MG63 (cell line): ENCODE measurements around the gene CHFR. TPM values are rescaled to one million over a fixed set of nuclear protein-coding genes. Genes with fewer than 3 reads are reported as not detected.
"Not testable (repeated sequence)": the region's sequence is repeated elsewhere in the genome, so short reads cannot be mapped to it uniquely, and the experiment has no call there.

Experiments used
- DNase-seq: peaks from one replicate; pipeline ENCODE4 v3.0.0-alpha.2; 2020
- H3K27me3 ChIP-seq: fragments of 250-450 bp; sonication (Bioruptor Pico); 2 replicates; pipeline ENCODE4 v1.5.1; 2020; ENCODE audit warnings: mild to moderate bottlenecking, moderate library complexity
- H3K36me3 ChIP-seq: fragments of 250-450 bp; sonication (Bioruptor Pico); 2 replicates; pipeline ENCODE4 v1.5.1; 2020; ENCODE audit warnings: mild to moderate bottlenecking, moderate library complexity
- H3K4me3 ChIP-seq: fragments of 250-450 bp; sonication (Bioruptor Pico); 2 replicates; pipeline ENCODE4 v1.5.1; 2020; ENCODE audit warnings: mild to moderate bottlenecking, moderate library complexity
- H3K9me3 ChIP-seq: fragments of 250-450 bp; sonication (Bioruptor Pico); 2 replicates; pipeline ENCODE4 v1.5.1; 2020; ENCODE audit warnings: mild to moderate bottlenecking, moderate library complexity
- total RNA-seq: library from RNA; depleted of rRNA; stranded (reverse); fragments of >200 nt; shearing (Covaris generic); gene quantifications from 2 replicates; pipeline ENCODE4 v1.2.3, GENCODE V29; 2014; ENCODE audit warnings: low replicate concordance

The CHFR gene
- total RNA-seq, 1 experiment from 2014 or later, result 12.6 TPM

- Histone ChIP-seq H3K4me3 (peak overlapping the region; percentile 65; the same call in 1 of the 2 replicates), H3K27me3 (no peaks in the 10 kb centered on the region), H3K36me3 (no peaks in the 10 kb centered on the region; the same call in 1 of the 2 replicates), H3K9me3 (peaks cover 22% of the 10 kb centered on the region)
- DNase-seq, result no peak
Measured at GRCh38 chr12:132888852-132889251, 1.4 kb upstream of the CHFR start.

- H3K4me3 ChIP-seq, result peak overlapping the region; percentile 65
- H3K36me3 ChIP-seq, result no peaks in the 10 kb centered on the region; the same call in 1 of the 2 replicates
- peak; percentile 17 for DNase-seq
- no peaks in the 10 kb centered on the region for H3K27me3 ChIP-seq
- H3K9me3 ChIP-seq, result peaks cover 22% of the 10 kb centered on the region
Measured at GRCh38 chr12:132886529-132887477, 602 bp downstream of the CHFR start.

- Histone ChIP-seq H3K36me3 (peaks cover 8% of the 10 kb centered on the region; the same call in 1 of the 2 replicates), H3K9me3 (peaks cover 10% of the 10 kb centered on the region), H3K27me3 (no peaks in the 10 kb centered on the region), H3K4me3 (no peak overlapping the region)
- no peak for DNase-seq
Measured at GRCh38 chr12:132881818-132882217, 5.6 kb downstream of the CHFR start.

- H3K27me3 ChIP-seq, H3K4me3 ChIP-seq, DNase-seq, H3K9me3 ChIP-seq: not testable (repeated sequence)
- peaks cover 22% of the 10 kb centered on the region for H3K36me3 ChIP-seq
Measured at GRCh38 chr12:132874620-132875019, 12.8 kb downstream of the CHFR start.

- H3K4me3 ChIP-seq, result no peak overlapping the region
- H3K36me3 ChIP-seq, result peaks cover 22% of the 10 kb centered on the region
- no peaks in the 10 kb centered on the region for H3K9me3 ChIP-seq
- H3K27me3 ChIP-seq, result no peaks in the 10 kb centered on the region
- no peak for DNase-seq
Measured at GRCh38 chr12:132874175-132874574, 13.2 kb downstream of the CHFR start.

- no peak for DNase-seq
- Histone ChIP-seq H3K27me3 (no peaks in the 10 kb centered on the region), H3K36me3 (peaks cover 22% of the 10 kb centered on the region), H3K4me3 (no peak overlapping the region), H3K9me3 (no peaks in the 10 kb centered on the region)
Measured at GRCh38 chr12:132873724-132874123, 13.7 kb downstream of the CHFR start.

GRCh38 chr12:132872975-132873421 is 14.4 kb downstream of the CHFR start:
- no peaks in the 10 kb centered on the region for H3K9me3 ChIP-seq
- no peaks in the 10 kb centered on the region for H3K27me3 ChIP-seq
- DNase-seq, result no peak
- peaks cover 21% of the 10 kb centered on the region for H3K36me3 ChIP-seq
- H3K4me3 ChIP-seq, result no peak overlapping the region

- Histone ChIP-seq H3K27me3 (no peaks in the 10 kb centered on the region), H3K36me3 (peaks cover 18% of the 10 kb centered on the region), H3K4me3 (no peak overlapping the region), H3K9me3 (peaks cover 1% of the 10 kb centered on the region; the same call in 1 of the 2 replicates)
- no peak for DNase-seq
Measured at GRCh38 chr12:132872073-132872855, 15.1 kb downstream of the CHFR start.

GRCh38 chr12:132869551-132869950 is 17.9 kb downstream of the CHFR start:
- DNase-seq, result no peak
- H3K4me3 ChIP-seq, result no peak overlapping the region
- H3K36me3 ChIP-seq, result peaks cover 7% of the 10 kb centered on the region; the same call in 1 of the 2 replicates
- no peaks in the 10 kb centered on the region for H3K27me3 ChIP-seq
- peaks cover 3% of the 10 kb centered on the region; the same call in 1 of the 2 replicates for H3K9me3 ChIP-seq

- no peak for DNase-seq
- H3K9me3 ChIP-seq, result peaks cover 3% of the 10 kb centered on the region; the same call in 1 of the 2 replicates
- H3K4me3 ChIP-seq, result no peak overlapping the region
- H3K27me3 ChIP-seq, result no peaks in the 10 kb centered on the region
- H3K36me3 ChIP-seq, result peaks cover 7% of the 10 kb centered on the region; the same call in 1 of the 2 replicates
Measured at GRCh38 chr12:132866251-132866828, 21.1 kb downstream of the CHFR start.

GRCh38 chr12:132861558-132861957 is 25.8 kb downstream of the CHFR start:
- Histone ChIP-seq H3K36me3 (peaks cover 11% of the 10 kb centered on the region), H3K4me3 (no peak overlapping the region), H3K9me3 (no peaks in the 10 kb centered on the region), H3K27me3 (no peaks in the 10 kb centered on the region)
- no peak for DNase-seq

GRCh38 chr12:132858718-132859266 is 28.6 kb downstream of the CHFR start:
- DNase-seq, result no peak
- Histone ChIP-seq H3K27me3 (no peaks in the 10 kb centered on the region), H3K36me3 (peaks cover 10% of the 10 kb centered on the region), H3K4me3 (no peak overlapping the region), H3K9me3 (no peaks in the 10 kb centered on the region)

- H3K27me3 ChIP-seq, H3K4me3 ChIP-seq, DNase-seq, H3K9me3 ChIP-seq: not testable (repeated sequence)
- H3K36me3 ChIP-seq, result peaks cover 10% of the 10 kb centered on the region
Measured at GRCh38 chr12:132857019-132857418, 30.4 kb downstream of the CHFR start.

GRCh38 chr12:132856581-132856980 is 30.8 kb downstream of the CHFR start:
- Histone ChIP-seq H3K9me3 (no peaks in the 10 kb centered on the region), H3K36me3 (peaks cover 10% of the 10 kb centered on the region), H3K27me3 (no peaks in the 10 kb centered on the region), H3K4me3 (no peak overlapping the region)
- DNase-seq, result no peak

- DNase-seq, H3K27me3 ChIP-seq, H3K9me3 ChIP-seq, H3K4me3 ChIP-seq, H3K36me3 ChIP-seq: not testable (repeated sequence)
Measured at GRCh38 chr12:132855211-132855610, 32.2 kb downstream of the CHFR start.

GRCh38 chr12:132853285-132854092 is 33.9 kb downstream of the CHFR start:
- no peaks in the 10 kb centered on the region for H3K9me3 ChIP-seq
- H3K4me3 ChIP-seq, result no peak overlapping the region
- DNase-seq, result no peak
- no peaks in the 10 kb centered on the region for H3K27me3 ChIP-seq
- peaks cover 10% of the 10 kb centered on the region for H3K36me3 ChIP-seq
